KMS-11 (cell line): ENCODE data around the gene WWC1.

Experiments used
- H2AFZ ChIP-seq: fragments of 200-600 bp; sonication (generic); 2 replicates; pipeline ENCODE4 v1.6.1; 2016; ENCODE audit warnings: antibody characterized with exemption, mixed run types, low read depth
- H3K27ac ChIP-seq: fragments of 200-600 bp; sonication (generic); 2 replicates; pipeline ENCODE4 v1.6.1; 2016; ENCODE audit warnings: mild to moderate bottlenecking, mixed run types
- H3K27me3 ChIP-seq: fragments of 200-600 bp; sonication (generic); 2 replicates; pipeline ENCODE4 v1.6.1; 2017; ENCODE audit warnings: mild to moderate bottlenecking, low read depth, mixed run types, moderate library complexity; ENCODE audit not compliant: insufficient read depth
- H3K36me3 ChIP-seq: fragments of 200-600 bp; sonication (generic); 2 replicates; pipeline ENCODE4 v1.6.1; 2017; ENCODE audit warnings: mild to moderate bottlenecking, mixed run types; ENCODE audit not compliant: insufficient read depth
- H3K4me1 ChIP-seq: fragments of 200-600 bp; sonication (generic); 2 replicates; pipeline ENCODE4 v1.6.1; 2016; ENCODE audit warnings: mild to moderate bottlenecking, low read depth, mixed run types; ENCODE audit not compliant: poor library complexity, severe bottlenecking
- H3K4me2 ChIP-seq: fragments of 200-600 bp; sonication (generic); 2 replicates; pipeline ENCODE4 v1.7.0; 2016; ENCODE audit warnings: mild to moderate bottlenecking, mixed run types
- H3K4me3 ChIP-seq: fragments of 200-600 bp; sonication (generic); IDR thresholded peaks from 2 replicates; pipeline ENCODE4 v1.6.1; 2017; ENCODE audit warnings: low read depth, low read length, mixed read lengths; ENCODE audit not compliant: insufficient read depth
- H3K79me2 ChIP-seq: fragments of 200-600 bp; sonication (generic); 2 replicates; pipeline ENCODE4 v1.6.1; 2016; ENCODE audit warnings: low read depth, mixed run types; ENCODE audit not compliant: insufficient read depth
- H3K9ac ChIP-seq: fragments of 200-600 bp; sonication (generic); 2 replicates; pipeline ENCODE4 v1.6.1; 2016; ENCODE audit warnings: mild to moderate bottlenecking, mixed run types
- H4K20me1 ChIP-seq: fragments of 200-600 bp; sonication (generic); 2 replicates; pipeline ENCODE4 v1.6.1; 2016; ENCODE audit warnings: mild to moderate bottlenecking, mixed run types; ENCODE audit not compliant: insufficient read depth
- TF ChIP-seq, protein P1 (sequence below): fragments of 200-600 bp; sonication (generic); conservative IDR thresholded peaks from 2 replicates; pipeline ENCODE4 v1.6.1; 2017; ENCODE audit warnings: low read depth, mild to moderate bottlenecking, antibody characterized with exemption, low read length, moderate library complexity, mixed read lengths

The WWC1 gene

GRCh38 chr5:168292786-168293696, 1.6 kb downstream of the WWC1 start:
- H3K4me2 ChIP-seq, result peak overlapping the region; percentile 33
- TF ChIP-seq, protein P1, sequence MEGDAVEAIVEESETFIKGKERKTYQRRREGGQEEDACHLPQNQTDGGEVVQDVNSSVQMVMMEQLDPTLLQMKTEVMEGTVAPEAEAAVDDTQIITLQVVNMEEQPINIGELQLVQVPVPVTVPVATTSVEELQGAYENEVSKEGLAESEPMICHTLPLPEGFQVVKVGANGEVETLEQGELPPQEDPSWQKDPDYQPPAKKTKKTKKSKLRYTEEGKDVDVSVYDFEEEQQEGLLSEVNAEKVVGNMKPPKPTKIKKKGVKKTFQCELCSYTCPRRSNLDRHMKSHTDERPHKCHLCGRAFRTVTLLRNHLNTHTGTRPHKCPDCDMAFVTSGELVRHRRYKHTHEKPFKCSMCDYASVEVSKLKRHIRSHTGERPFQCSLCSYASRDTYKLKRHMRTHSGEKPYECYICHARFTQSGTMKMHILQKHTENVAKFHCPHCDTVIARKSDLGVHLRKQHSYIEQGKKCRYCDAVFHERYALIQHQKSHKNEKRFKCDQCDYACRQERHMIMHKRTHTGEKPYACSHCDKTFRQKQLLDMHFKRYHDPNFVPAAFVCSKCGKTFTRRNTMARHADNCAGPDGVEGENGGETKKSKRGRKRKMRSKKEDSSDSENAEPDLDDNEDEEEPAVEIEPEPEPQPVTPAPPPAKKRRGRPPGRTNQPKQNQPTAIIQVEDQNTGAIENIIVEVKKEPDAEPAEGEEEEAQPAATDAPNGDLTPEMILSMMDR, result no peak
- H3K9ac ChIP-seq, result peak overlapping the region; percentile 61; the same call in 1 of the 2 replicates
- no peaks in the 10 kb centered on the region for H3K36me3 ChIP-seq
- no peak overlapping the region for H3K27ac ChIP-seq
- no peak overlapping the region; the same call in 1 of the 2 replicates for H2AFZ ChIP-seq
- H3K79me2 ChIP-seq, result no peaks in the 10 kb centered on the region
- H3K27me3 ChIP-seq, result no peaks in the 10 kb centered on the region
- H4K20me1 ChIP-seq, result no peaks in the 10 kb centered on the region
- H3K4me1 ChIP-seq, result peaks cover 8% of the 10 kb centered on the region
- H3K4me3 ChIP-seq, result no peak overlapping the region

GRCh38 chr5:168295574-168296201, 4.2 kb downstream of the WWC1 start:
- Histone ChIP-seq H3K36me3 (no peaks in the 10 kb centered on the region), H3K4me2 (no peak overlapping the region), H3K79me2 (no peaks in the 10 kb centered on the region), H3K4me3 (no peak overlapping the region), H3K27ac (no peak overlapping the region), H4K20me1 (no peaks in the 10 kb centered on the region), H3K9ac (no peak overlapping the region), H2AFZ (no peak overlapping the region), H3K27me3 (no peaks in the 10 kb centered on the region), H3K4me1 (no peaks in the 10 kb centered on the region)
- TF ChIP-seq, protein P1, result no peak

DNA sequence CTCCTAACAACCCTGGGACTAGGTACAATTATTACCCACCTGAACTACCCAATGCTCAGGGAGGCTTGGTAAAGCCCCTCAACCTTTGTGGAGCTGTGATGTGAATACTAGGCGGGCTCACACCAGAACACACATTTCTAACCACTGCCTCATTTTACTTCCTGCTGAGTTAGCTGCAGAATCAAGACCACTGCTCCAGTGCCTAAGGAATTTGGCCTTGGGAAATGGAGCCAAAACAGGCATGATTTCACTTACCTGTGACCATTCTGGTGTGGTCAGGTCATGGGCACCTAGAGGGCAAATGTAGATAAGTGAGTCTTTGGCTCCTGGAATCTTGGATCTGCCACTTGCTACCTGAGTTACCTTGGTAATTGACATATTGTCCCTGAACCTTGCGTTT, 5.2 kb downstream of the WWC1 start:
- H3K4me2 ChIP-seq, result no peak overlapping the region
- no peaks in the 10 kb centered on the region for H4K20me1 ChIP-seq
- no peak overlapping the region for H3K4me3 ChIP-seq
- H3K79me2 ChIP-seq, result no peaks in the 10 kb centered on the region
- no peak overlapping the region for H2AFZ ChIP-seq
- TF ChIP-seq, protein P1, result no peak
- no peak overlapping the region for H3K9ac ChIP-seq
- no peaks in the 10 kb centered on the region for H3K27me3 ChIP-seq
- H3K36me3 ChIP-seq, result no peaks in the 10 kb centered on the region
- no peak overlapping the region for H3K27ac ChIP-seq
- no peaks in the 10 kb centered on the region for H3K4me1 ChIP-seq

GRCh38 chr5:168298949-168299348, 7.5 kb downstream of the WWC1 start:
- no peak overlapping the region for H3K4me3 ChIP-seq
- no peaks in the 10 kb centered on the region for H3K36me3 ChIP-seq
- H4K20me1 ChIP-seq, result no peaks in the 10 kb centered on the region
- TF ChIP-seq, protein P1, result no peak
- H3K27me3 ChIP-seq, result no peaks in the 10 kb centered on the region
- H3K4me1 ChIP-seq, result no peaks in the 10 kb centered on the region
- no peak overlapping the region for H2AFZ ChIP-seq
- H3K9ac ChIP-seq, result no peak overlapping the region
- H3K27ac ChIP-seq, result no peak overlapping the region
- no peak overlapping the region for H3K4me2 ChIP-seq
- no peaks in the 10 kb centered on the region for H3K79me2 ChIP-seq
